Measurements from ENCODE around the gene CDH4. TPM values are rescaled to one million over a fixed set of nuclear protein-coding genes. Genes with fewer than 3 reads are reported as not detected.

The CDH4 gene
- polyA plus RNA-seq, 4 donors, result 5.6 to 8.8 (median 7.0) TPM

DNA sequence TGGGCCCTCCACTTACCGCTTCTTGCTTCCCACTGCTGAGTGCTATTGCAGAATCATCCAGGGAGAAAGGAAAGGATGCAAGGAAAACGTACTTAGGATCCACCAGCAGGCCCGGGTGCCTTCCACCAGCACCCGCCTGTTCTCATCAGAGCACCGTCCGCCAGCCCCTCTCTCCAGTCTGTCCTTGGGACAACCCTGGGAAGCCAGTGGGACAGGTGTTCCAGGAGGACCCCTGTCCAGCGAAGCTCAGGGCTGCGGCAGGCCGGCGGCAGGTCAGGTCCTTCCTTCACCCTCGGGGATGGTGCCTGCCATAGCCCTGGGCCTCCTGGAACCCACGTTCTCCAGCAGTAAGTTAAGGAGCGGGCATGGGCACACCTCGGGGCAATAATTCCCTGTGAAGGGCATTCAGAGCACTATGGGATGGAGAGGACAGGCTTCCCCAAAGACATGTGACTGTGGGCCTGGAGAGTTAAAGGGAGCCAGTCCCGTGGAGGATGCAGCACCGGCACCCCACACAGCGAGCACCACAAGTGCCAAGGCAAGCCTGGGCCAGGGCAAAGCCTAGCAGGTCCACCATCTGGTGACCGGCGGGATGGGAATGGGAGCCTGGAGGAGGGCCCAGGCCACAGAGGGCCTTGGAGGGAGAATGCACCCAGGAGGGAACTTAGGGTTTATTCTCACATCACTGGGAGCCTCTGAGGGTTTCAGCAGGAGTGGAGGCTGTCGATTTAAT, 416.9 kb downstream of the CDH4 start:
- DNase-seq (ENCODE audit: low read depth in 4 of 4, low spot score in 2 of 4), result no peak

DNA sequence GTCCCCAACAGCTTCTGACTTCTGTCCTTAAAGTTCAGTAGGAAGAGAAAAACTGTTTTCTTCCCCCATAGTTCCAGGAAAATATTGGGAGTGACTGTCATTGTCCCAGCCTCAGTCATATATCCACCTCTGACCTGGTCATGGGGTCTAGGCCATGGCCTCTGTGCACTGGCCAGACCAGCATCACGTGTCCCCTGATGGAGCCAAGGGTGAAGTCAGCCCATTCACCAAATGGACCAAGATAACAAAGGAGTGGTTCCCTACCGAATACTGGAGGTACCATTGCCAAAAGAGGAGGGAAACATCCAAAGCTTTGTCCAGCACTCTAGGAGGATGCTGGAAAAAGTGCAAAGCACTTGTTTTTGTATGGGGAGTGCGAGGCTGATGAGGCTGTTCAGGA, 418.2 kb downstream of the CDH4 start:
- DNase-seq (ENCODE audit: low read depth in 4 of 4, low spot score in 2 of 4), result no peak

DNA sequence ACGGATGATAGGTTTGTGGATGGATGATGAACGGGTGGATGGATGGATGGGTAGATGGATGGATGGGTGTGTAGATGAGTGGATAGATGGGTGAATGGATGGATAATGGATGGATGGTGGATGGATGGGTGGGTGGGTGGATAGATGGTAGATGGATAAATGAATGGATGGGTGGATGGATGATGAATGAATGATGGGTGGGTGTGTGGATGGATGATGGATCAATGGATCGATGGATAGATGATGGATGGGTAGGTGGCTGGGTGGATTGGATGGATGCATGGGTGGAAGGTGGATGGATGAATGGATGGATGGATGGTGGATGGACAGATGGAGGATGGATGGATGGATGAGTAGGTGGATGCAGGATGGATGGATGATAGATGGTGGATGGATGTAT, 419.5 kb downstream of the CDH4 start:
- DNase-seq (ENCODE audit: low read depth in 4 of 4, low spot score in 2 of 4), result no peak

DNA sequence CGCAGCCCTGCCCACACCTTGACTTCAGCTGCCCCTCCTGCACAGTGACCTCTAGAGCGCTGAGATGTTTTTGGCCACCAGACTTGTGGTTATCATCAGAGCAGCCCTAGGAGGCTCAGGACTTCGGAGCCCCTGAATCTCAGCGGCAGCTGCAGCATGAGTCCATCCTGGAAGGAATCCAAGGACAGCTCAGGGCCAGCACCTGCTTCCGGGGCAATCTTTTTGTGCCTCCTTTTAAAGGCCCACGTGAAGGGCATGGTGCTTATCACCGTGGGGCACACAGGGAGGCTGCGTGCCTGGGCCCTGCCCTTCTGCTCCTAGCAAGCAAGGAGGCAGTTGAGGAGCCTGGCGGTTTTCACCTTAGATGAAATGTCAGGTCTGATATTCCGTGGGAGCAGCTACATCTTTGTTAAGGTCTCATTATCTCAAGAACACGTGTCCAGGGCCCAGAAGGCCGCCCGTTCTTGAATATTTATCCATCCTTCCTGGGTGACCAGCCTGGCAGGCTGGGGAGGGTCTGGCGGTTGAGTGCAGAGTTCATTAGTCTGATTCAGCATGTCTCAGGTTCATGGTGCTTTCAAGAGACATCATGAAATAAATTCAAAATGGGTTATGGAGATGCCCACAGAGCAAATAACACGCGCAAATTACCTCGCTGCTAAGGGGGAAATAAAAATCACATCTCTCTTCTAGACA, 421.2 kb downstream of the CDH4 start:
- DNase-seq (ENCODE audit: low read depth in 4 of 4, low spot score in 2 of 4), result no peak

DNA sequence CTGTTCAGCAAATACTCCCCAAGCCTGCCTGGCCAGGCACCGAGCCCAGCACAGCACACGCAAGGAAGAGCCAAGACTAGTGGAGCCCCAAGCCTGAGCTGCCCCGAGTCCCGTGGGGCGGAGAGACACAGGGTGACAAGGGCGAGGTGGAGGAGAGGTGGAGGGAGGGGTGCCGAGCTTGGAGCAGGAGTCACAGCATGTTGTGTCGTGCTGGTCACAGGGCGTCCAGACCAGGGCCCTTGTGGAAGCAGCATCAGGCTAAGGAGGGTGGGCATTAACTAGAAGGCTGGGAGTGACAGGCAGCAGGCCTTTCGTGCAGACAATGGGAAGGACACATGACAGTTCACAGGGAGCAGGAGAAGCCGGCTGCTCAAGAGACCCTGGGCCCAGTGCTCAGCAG, 422.1 kb downstream of the CDH4 start:
- DNase-seq (ENCODE audit: low read depth in 4 of 4, low spot score in 2 of 4), result no peak

DNA sequence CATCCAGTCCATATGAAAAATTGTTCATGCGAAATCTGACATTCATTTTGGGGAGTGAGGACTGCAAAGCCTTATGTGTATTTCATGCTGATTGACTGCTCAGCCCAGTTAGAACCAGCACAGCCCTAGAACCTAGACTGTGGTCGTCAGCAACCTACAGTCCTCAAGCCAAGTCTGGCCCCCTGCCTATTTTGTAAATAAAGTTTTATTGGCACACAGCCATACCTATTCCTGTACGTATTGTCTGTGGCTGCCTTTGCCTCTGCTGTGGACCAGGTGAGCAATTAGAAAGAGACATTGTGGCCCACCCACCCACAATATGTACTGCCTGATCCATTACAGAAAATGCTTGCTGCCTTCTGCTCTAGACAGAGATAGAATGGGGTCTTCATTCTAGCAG, 422.6 kb downstream of the CDH4 start:
- DNase-seq (ENCODE audit: low read depth in 4 of 4, low spot score in 2 of 4), result no peak

DNA sequence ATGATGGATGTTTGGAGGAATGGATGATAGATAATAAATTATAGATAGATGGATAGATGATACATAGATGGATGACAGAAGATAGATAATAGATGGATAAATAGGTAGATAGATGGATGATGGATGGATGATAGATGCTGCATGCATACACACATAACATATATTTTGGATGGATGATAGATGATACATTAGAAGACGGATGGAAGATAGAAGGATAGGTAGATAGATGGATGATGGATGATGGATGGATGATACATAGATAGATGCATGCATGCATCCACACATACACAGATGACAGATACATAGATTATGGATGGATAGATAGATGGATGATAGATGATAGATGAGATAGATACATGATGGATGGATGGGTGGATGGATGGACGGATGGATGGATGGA, 425.9 kb downstream of the CDH4 start:
- DNase-seq (ENCODE audit: low read depth in 4 of 4, low spot score in 2 of 4), result no peak

DNA sequence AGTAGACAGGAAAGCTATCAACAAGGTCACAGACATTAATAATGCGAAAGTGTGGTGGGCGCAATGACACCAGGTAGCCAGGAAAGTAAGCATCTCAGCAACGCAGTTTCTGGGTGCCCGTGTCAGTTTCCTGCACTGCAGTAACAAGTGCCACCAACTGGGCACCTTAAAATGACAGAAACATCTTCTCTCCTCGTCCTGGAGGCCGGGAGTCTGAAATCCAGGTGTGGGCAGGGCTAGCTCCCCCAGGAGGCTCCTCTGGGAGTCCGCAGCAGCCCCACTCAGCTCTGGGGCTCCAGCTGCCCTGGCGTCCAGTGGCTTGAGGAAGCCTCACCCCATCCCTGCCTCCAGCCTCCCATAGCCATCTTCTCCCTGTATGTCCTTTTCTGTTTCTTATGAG, 426.4 kb downstream of the CDH4 start:
- DNase-seq (ENCODE audit: low read depth in 4 of 4, low spot score in 2 of 4), result no peak

DNA sequence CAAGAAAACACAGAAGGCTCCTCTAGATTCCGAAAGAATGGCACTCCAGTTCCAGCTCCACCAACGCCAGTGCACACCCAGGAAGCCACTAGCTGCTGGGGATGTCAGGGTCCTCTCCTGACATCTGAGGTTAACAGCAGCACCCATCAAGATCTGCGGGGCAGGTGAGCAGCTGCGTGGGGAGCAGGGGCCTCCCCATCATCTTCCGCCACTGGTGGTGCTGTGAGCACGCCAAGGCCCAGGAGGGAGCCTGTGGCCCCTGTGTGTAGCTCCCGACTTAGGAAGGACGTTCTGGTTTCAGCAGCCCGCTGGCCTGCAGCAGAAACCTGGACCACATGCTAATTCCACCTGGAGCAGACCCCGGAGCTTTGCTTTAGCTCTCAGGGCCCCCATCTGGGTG, 427.4 kb downstream of the CDH4 start:
- no peak for DNase-seq (ENCODE audit: low read depth in 4 of 4, low spot score in 2 of 4)

DNA sequence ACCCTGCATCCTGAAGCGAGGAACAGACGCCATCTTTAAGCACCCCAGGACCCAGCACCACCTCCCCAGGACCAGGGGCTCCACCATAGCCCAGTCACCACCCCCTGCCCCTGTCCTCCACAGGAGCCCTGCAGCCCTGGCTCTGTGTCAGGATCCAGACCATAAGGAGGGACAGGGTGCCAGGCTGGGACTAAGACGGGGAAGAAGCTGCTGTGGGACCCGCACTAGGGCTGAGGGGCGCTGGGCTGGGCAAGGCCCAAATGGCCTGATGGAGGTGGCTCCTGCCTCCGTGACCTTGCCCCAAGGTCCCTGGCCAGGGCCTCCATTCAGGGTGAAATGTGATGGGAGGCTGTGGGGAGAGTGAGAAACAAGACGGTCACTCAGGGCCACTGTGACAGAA, 428.0 kb downstream of the CDH4 start:
- DNase-seq (ENCODE audit: low read depth in 4 of 4, low spot score in 2 of 4), result no peak

DNA sequence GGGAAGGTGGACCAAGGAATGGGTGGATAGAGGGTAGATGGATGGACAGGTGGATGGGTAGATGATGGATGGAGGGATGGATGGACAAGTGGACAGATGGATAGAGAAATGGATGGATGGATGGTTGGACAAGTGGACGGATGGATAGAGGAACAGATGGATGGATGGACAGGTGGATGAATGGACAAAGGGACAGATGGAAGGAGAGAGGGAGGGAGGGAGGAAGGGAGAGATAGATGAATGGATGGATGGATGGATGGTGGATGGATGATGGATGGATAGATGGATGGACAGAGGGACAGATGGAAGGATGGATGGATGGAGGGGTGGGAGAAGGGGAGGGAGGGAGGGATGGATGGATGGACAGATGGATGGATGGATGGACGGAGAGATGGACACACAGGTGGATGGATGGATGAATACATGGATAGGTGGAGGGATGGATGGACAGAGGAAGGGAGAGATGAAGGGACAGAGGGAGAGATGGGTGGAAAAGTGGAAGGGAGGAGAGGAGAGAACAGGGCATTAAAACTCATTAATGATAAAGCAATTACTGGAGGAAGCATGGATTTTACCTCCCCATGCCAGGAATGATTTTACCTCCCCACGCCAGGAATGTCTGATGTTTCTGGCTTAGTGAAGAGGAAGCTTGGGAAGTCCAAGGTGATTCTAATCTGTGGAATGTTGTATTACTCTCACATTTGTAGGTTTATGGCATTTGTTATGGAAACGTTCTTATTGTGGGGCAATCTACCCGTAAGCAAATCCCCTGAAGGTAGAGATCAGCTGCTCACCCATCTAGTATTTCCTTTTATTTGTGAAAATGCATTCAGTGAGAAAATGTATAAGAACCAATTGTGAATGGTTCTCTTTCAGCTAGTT, 430.3 kb downstream of the CDH4 start:
- DNase-seq (ENCODE audit: low read depth in 4 of 4, low spot score in 2 of 4), result no peak

DNA sequence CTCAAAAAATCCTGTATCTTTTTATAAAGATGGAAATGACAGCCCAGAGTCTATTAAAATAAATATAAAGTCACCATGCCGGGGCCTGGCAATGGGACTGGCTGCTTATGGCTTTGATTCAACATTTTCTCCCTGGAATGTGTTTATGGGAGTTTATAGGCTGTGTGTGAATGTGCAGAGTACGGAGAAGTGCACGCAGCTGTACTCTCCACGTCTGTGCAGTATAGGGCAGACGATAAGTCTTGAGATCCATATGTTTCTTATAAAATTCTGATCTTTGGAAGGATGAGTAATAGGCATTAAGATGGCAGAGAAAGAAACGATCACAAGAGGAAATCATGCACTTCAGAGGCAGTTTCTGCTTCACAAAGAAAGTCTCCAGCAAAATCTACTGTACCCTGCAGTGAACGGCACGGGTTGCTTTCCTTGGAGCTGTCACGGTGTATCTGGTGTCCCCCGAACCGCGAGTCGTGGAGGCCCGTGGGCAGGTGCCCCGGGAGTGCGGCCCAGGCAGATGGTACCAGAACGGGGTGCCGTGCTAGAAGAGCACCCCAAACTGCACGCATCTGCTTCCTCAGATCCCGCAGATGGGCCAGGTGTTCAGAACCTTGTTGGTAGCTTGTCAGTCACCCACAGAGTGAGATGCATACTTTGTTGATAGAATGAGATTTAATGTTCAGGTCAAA, 431.1 kb downstream of the CDH4 start:
- no peak for DNase-seq (ENCODE audit: low read depth in 4 of 4, low spot score in 2 of 4)

DNA sequence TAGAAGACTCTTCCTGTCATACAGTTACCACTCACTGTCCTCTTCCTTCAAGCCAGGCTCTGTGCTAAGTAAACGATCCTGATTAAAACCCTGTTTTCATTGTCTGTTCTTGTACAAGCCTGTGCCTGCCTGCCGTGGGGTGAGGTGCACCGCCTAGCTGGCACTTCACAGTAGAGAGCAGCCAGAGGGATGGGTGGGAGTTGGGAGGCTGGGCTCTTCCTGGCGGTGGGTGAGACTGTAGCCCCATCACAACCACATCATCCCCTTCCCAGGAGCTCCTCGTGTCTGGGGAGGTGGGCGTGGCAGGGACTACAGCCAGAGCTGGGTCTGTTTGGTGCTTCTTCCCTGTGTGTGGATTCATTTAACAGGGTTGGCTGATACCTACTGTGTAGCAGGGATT, 431.7 kb downstream of the CDH4 start:
- no peak for DNase-seq (ENCODE audit: low read depth in 4 of 4, low spot score in 2 of 4)

DNA sequence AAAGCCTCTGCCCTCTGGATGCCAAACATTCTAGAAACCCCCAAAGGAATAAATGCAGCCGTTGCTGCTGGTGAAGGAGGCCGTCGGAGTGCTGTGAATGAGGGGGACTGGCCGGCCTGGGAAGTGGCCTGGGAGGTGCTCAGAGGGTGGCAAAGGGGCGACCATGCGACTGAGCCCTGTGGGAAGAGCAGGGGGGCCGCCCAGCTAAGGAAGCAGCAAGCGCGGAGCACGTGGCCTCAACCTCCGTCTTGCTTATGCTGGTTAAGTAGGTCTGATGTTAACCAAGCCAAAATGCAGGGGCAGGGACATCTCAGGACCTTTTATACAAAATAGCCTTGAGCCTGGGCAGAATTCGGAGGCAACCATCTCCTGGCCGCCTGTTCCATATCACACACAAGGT, 432.1 kb downstream of the CDH4 start:
- DNase-seq (ENCODE audit: low read depth in 4 of 4, low spot score in 2 of 4), result no peak

DNA sequence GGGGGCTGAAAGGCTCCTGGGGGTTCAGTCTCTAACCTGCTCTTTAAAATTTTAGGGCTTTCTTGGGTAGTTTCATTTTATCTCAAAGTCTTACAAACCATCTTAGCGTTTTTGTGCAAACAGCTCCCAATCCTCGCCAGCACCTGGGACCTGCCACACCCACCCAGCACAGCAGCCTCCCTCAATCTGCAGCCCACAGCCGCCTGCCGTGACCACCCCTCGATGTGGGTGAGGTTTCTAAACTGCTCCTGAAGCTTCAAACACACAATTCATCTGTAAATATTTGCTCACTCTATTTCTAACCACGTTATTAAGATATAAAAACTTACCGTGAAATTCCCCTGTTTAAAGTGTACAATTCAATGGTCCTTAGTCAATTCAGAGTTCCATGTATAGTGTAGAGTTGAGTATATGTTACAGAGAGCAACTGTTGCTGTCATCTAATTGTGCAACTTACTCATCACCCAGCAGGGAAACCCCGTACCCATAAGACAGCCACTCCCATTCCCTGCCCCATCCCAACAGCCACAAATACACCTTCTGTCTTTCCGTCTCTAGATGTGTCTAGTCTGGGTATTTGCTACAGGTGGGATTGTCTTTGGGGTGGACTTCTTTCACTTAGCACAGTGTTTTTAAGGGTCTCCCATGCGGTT, 432.6 kb downstream of the CDH4 start:
- no peak for DNase-seq (ENCODE audit: low read depth in 4 of 4, low spot score in 2 of 4)

DNA sequence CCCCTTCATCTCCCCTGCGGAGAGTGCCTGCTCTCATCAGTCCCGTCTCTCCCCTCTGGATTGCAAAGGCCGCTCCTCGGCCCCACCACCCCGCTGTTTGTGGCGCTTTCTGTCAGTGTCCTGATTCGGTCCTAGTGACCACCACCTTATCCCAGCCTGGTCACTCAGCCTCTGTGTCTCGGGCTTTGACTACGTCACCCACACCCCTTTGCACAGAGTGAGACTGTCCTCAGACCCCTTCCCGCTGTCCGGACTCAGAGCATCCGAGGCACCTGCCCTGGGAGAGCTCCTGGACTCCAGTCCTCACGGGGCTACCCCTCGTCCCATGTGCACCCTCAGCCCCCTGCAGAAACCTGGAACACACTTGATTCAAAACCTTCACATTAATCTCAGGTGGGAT, 433.4 kb downstream of the CDH4 start:
- DNase-seq (ENCODE audit: low read depth in 4 of 4, low spot score in 2 of 4), result no peak

DNA sequence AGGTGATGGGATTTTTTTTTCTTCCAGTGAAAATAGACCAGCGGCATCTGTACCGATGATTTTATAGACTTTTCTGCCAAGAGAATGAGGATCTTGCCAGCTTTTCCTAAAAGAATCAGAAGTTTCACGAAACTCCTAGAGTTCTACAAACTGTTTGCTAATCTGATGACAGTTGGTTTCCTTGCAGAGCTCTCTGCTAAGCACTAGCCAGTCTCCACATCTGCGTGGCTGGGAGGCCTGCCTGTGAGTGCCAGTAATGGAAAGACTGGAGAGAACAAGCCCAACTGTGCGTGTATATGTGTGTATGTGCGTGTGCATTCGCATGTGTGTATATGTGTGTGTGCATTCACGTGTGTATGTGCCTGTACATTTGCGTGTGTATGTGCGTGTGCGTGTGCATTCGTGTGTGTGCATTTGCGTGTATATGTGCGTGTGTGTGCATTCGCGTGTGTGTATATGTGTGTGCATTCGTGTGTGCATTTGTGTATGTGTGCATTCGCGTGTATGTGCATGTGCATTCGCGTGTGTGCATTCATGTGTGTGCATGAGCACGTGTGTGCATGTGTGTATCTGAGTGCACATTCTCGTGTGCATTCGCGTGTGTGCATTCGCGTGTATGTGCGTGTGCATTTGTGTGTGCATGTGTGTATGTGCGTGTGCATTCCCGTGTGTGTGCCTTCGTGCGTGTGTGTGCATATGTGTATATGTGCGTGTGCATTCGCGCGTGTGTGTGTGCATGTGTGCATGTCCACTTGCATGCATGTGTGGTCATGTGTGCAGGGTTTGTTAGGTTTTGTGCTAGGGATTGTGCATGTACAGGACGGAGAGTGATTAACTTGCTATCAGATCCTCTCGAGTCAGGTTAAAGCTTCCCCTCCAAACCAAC, 434.2 kb downstream of the CDH4 start:
- no peak for DNase-seq (ENCODE audit: low read depth in 4 of 4, low spot score in 2 of 4)

DNA sequence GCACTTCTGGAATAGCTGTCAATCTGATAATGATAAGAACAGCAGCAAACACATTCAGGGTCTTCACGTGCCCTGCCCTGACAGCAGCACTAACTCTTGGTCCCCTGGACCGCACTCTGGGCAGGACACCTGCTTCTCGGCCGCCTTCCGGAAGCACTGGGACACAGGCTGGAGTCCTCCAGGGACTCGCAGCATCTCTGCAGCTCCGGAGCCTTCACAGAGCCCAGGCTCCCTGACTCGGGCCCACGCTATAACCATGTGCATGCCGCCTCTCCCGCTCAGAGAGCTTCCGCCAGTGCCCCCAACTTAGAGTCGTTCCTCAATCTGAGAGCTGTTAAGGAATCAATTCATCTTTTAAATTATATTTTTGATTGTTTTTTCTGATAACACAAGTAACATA, 436.4 kb downstream of the CDH4 start:
- no peak for DNase-seq (ENCODE audit: low read depth in 4 of 4, low spot score in 2 of 4)

DNA sequence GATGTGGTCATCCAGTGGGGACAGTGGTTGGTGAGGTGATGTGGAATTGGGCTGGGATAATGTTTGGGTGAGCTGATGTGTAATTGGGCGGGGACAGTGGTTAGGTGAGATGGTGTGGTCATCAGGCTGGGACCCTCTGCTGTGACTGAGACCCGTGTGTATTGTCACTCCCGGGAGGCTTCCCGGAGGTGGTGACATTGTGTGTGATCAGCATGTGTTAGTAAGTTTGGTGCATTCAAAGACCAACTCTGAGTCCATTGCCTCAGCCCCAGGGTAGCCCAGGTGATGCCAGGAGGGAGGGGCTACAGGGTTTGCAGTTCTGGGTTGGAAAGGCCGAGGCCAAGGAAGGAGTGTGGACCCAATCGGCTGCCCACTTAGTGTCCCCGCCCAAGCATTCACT, 438.1 kb downstream of the CDH4 start:
- DNase-seq (ENCODE audit: low read depth in 4 of 4, low spot score in 2 of 4), result no peak

Data from left renal cortex interstitium (tissue), 4 donors.